NT2/D1 (cell line): Measurements from ENCODE around the gene HOMER1.

Experiments
- DNase-seq: peaks from one replicate; pipeline ENCODE4 v3.0.0-alpha.2; 2011; ENCODE audit warnings: low read depth, low spot score
- H3K27me3 ChIP-seq: 2 replicates; pipeline ENCODE4 v1.6.0; 2011; ENCODE audit warnings: mild to moderate bottlenecking; ENCODE audit not compliant: insufficient read length, insufficient read depth
- H3K36me3 ChIP-seq: 2 replicates; pipeline ENCODE4 v1.6.1; 2011; ENCODE audit warnings: mild to moderate bottlenecking, low read length, mixed read lengths; ENCODE audit not compliant: insufficient read depth, insufficient read length
- H3K4me1 ChIP-seq: 2 replicates; pipeline ENCODE4 v1.5.1; 2011; ENCODE audit not compliant: insufficient read depth, insufficient read length
- H3K4me3 ChIP-seq: 2 replicates; pipeline ENCODE4 v1.5.1; 2011; ENCODE audit warnings: low read depth; ENCODE audit not compliant: insufficient read length
- H3K9ac ChIP-seq: 2 replicates; pipeline ENCODE4 v1.6.0; 2011; ENCODE audit warnings: low read depth; ENCODE audit not compliant: insufficient read length
- H3K9me3 ChIP-seq: 2 replicates; pipeline ENCODE4 v1.5.1; 2011; ENCODE audit warnings: mild to moderate bottlenecking, low read length; ENCODE audit not compliant: insufficient read depth
- SUZ12 ChIP-seq: IDR thresholded peaks from 2 replicates; pipeline ENCODE4 v1.6.1; 2011; ENCODE audit not compliant: insufficient read length, insufficient read depth; ENCODE audit errors: extremely low read depth
- YY1 ChIP-seq: IDR thresholded peaks from 2 replicates; pipeline ENCODE4 v1.6.1; 2011; ENCODE audit not compliant: insufficient read length, insufficient read depth
- ZNF274 ChIP-seq: IDR thresholded peaks from 2 replicates; pipeline ENCODE4 v1.6.1; 2011; ENCODE audit warnings: mild to moderate bottlenecking, low read depth, low read length

HOMER1 gene

DNA sequence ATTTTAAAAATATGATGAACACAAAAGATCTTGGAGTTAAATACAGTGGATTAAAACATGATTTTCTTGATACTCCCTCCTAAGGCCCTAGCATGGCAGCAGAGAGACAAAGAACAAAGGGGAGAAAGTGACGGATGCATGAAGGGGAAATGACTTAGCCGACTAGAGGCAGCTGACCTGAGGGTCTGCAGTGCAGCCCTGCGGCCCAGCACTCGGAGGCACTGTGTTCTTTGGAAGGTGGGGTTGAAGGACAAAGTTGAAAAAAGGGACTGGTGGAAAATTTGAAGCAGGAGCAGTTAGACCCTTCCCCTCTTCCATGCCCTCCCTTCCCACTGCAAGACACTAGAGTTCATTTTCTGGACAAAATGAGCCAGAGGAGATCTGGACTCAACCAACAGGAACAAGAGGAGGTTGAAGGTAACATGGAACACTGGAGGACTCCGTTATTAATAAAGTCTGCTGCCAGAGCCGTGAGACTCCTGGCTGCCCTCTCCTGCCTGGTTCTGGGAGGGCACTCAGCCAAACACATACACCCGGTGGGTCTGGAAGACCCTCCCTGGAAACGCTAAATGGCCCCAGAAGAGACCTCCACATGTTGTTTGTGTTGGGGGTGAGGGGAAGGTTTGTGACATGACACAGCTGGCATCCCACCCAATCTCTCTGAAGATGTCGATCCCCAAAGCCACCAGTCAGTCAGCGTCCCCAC is 179.9 kb downstream of the HOMER1 start:
- TF ChIP-seq ZNF274 (no peak), SUZ12 (no peak), YY1 (no peak)
- H3K9ac ChIP-seq: no peak overlapping the region
- no peaks in the 10 kb centered on the region for H3K4me1 ChIP-seq
- H3K9me3 ChIP-seq: no peaks in the 10 kb centered on the region
- no peak for DNase-seq
- no peaks in the 10 kb centered on the region for H3K36me3 ChIP-seq
- no peak overlapping the region for H3K4me3 ChIP-seq
- no peaks in the 10 kb centered on the region for H3K27me3 ChIP-seq

DNA sequence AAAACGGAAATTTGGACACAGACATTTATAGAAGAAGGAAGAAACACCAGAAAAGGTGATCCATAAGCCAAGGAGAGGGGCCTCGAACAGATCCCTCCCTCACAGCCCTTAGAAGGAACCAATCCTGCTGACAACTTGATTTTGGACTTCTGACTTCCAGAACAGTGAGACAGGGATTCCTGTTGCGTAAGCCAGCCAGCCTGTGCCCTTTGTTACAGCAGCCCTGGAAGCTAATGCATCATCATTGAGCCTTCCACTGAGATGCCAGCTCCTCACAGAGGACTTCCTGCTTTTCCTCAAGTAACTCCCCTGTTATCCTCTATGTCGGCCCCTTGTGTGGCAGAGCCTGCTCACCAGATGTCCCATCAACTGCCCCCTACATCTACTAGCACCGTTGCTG is 183.9 kb downstream of the HOMER1 start:
- Histone ChIP-seq H3K27me3 (no peaks in the 10 kb centered on the region), H3K9me3 (no peaks in the 10 kb centered on the region), H3K4me3 (no peak overlapping the region), H3K4me1 (no peaks in the 10 kb centered on the region), H3K36me3 (no peaks in the 10 kb centered on the region), H3K9ac (no peak overlapping the region)
- no peak for TF ChIP-seq SUZ12
- no peak for TF ChIP-seq ZNF274
- TF ChIP-seq YY1: no peak
- no peak for DNase-seq

DNA sequence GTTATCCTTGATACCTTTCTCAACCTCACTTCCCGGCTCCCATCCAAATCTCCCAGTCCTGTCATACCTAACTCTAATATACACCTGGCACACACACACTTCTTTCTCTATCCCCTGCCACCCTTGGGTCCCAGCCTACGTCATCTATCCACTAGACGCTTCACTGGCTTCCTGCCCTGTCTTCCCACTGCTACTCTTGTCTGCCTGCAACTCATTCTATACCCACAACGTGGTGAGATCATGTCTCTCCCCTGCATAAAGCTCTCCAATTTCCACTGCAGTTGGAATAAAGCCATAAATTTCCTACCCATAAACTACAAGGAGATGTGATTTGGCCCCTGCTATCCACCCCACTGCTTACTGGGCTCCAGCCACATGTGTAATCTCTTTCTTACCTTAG is 184.5 kb downstream of the HOMER1 start:
- H3K4me1 ChIP-seq: no peaks in the 10 kb centered on the region
- H3K36me3 ChIP-seq: no peaks in the 10 kb centered on the region
- H3K9me3 ChIP-seq: no peaks in the 10 kb centered on the region
- no peaks in the 10 kb centered on the region for H3K27me3 ChIP-seq
- no peak for TF ChIP-seq SUZ12
- no peak for DNase-seq
- H3K9ac ChIP-seq: no peak overlapping the region
- no peak overlapping the region for H3K4me3 ChIP-seq
